A549 treated with CpdA at 1 μM for 4 hours (cell line): Measurements from ENCODE around the gene LAMA4. TPM values are rescaled to one million over a fixed set of nuclear protein-coding genes. Genes with fewer than 3 reads are reported as not detected.

ENCODE experiments used
- total RNA-seq: library from RNA; stranded (reverse); fragments of 200-300 nt; extraction: Qiagen RNA extraction; gene quantifications from 5 replicates; pipeline ENCODE4 v1.2.3, GENCODE V29; 2022; ENCODE audit warnings: low read depth

The LAMA4 gene
- 0.88 to 2.5 TPM (median 1.7 TPM) in 5 replicates for total RNA-seq

GRCh38 chr6:112253841-112254816 is at the start of gene LAMA4:
Gene LAMA4, minus strand, starts transcription at chr6:112254567. Its CDS starts 417 bp downstream, at chr6:112254150.

GRCh38 chr6:112087136-112087911 is 167.0 kb downstream of the LAMA4 start, which contains the start of the genes FAM229B and TUBE1:
Gene FAM229B, plus strand, starts transcription at chr6:112087591. Its CDS starts 11,693 bp downstream, at chr6:112099284.
Gene TUBE1, minus strand, starts transcription at chr6:112087482. Its CDS starts 48 bp downstream, at chr6:112087434.

Other genes starting within 250 kb of the LAMA4 start
- not detected in 5 replicates for gene CCN6, start 200.5 kb downstream of the LAMA4 start, total RNA-seq
- gene TUBE1, start 167.1 kb downstream of the LAMA4 start, total RNA-seq = 5.7 to 8.5 TPM (median 5.9 TPM) in 5 replicates
- 6.0 to 10.1 TPM (median 9.3 TPM) in 5 replicates for gene FAM229B, start 167.0 kb downstream of the LAMA4 start, total RNA-seq
- not detected in 5 replicates for gene RFPL4B, start 92.8 kb upstream of the LAMA4 start, total RNA-seq